Iris pigment epithelial cell (primary cell): ENCODE data around the gene LMTK2.

Experiments
- DNase-seq: peaks from one replicate; pipeline ENCODE4 v3.0.0-alpha.2; 2011; ENCODE audit warnings: low read depth

Gene LMTK2

DNA sequence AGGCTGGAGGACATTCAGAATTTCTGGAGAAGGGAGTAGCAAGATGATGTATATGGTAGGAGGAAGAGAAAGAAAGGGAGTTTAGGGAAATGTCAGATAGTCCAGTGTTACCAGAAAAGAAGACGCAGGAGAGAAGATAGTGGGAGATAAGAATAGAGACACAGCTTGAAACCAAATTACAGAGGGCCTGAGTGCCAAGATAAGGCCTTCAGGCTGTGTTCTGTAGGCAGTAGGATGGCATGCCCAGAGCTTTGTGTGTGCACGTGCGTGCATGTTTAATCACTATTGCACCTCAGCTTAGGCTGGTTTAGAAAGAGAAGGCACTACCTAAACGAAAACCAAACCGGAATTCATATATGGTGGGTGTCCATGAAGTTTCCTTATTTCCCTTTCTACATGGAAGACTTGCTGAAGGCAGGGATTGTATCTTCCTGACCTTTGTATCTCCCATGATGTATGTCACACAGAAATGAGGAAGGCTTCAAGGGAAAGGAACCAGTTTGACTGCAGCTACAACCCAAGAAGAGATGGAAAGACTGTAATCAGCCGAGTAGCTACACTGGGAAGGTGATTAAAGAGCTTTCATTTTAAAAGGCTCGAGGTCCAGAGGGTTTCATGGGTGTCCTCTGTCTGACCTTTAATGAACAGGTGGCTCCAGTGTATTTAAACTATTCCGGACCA, 68.7 kb downstream of the LMTK2 start:
- DNase-seq, result no peak

- no peak for DNase-seq
Measured at GRCh38 chr7:98177553-98177952, 70.9 kb downstream of the LMTK2 start.

DNA sequence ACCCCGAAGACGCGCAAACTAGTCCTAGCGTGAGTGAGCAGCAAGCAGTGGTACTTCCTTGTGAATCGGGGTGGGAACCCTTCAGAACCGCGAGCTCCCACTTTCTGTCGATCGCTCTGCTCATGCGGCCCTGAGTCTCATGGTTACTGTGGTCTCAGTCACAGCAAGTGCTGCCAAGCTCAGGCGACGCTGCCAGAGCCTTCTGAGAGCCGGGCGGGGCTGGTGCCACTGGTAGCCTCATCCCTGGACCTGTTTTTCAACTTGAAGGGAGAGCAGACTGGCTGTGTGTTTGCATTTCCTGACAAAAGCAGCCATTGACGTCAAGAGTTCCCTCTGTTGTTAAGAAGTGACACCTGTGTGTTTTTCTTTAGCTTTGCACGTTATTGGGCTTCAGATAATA, 71.7 kb downstream of the LMTK2 start:
- no peak for DNase-seq

GRCh38 chr7:98178762-98179490, 72.3 kb downstream of the LMTK2 start:
- no peak for DNase-seq

DNA sequence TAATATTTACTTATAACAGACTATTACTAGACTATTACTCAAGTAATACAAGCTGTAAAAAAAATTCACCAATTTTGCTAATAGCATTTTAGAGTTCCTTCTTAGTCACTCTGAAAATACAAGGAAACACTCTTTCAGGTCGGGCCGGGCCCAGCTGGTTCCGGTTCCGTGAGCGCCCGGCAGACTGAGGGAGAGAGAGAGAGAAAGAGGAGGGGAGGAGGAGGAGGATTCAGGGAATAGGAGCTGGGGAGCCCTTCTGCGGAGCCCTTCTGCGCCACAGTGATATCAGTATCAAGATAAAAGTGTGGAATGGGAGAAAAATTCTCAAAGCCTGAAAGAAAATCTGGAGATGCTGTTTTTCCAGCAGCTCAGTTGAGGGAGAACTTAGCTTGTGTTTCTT, 74.1 kb downstream of the LMTK2 start:
- no peak for DNase-seq

DNA sequence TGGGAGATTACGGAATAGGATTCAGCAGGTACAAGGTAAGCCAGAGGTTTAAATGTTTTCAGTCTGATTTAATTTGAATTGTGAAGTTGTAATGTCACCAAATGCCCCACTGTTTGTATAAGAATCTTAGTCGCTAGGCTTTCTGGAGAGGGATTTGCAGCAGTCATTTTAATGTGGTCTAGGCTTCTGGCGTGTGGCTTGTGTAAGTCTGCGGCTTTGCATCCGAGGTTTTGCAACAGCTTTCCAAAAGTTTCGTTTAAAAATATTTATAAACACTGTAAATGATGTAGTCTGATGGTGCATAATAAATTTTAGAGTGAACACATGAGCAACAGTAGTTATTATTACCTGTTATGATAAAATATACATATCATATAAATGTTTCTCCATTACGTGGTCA, 78.4 kb downstream of the LMTK2 start:
- no peak for DNase-seq

DNA sequence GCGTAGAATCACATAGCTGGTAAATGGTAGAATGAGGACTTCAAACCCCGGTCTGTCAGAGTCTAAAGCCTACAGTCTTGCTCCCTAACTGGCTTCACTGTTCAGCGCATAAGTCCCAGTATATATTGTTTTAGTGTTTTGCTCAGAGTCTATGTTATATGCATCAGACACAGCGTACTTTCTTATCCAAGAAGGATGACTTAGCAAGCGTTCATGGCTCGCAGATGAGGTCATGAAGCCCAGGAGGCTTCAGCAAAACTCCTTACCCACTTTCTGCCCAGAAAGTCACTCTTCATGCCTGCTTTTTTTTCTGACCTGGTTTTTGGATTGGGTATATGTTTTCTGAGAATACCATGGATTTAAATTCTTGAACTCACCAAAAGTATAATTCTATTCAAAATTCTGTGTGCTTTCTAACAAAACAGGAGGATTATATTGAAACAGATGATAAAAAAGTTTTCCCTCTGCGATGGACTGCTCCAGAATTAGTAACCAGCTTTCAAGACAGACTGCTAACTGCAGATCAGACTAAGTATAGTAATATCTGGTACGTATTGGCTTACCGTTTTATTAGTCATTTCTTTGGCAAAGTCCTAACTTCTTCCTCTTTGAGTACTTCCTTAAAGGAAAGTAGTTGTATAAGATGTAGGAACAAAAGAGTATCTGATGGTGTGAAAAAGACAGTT, 79.9 kb downstream of the LMTK2 start:
- DNase-seq, result peak; percentile 65

DNA sequence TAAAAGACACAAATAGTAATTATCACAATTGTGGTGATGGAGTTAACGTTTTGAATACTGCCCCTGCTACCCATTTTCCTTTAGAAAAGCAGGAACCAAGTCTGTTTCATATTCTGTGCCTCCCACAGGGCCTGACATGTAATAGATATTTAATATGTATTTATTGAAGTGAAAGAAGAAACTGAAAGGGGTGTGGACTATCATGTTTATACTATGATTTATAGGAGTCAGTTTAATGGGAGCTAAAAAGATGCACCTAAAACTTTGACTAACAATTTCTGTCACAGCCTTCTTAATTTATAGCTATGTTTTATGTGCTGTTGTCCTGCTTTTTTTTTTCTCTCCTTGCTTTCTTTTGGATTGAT, 80.5 kb downstream of the LMTK2 start:
- peak; percentile 25 for DNase-seq

DNA sequence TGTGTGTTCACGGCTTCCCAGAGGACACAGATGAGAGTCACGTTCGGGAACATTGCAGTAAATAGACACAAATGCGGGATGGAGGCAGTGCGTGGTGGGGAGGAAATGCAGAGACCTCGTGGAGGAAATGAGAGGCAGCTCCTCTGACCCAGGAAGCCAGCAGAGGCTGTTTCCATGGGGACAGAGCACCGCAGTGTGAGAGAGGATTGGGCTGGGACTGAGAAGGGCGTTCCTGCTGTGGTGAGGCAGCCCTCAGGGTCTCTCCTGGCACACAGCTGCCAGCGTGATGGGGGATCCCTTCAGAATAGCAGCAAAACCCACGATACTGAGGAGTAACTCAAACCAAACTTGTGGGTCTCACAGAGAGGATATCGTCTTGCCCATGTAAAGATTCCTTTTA, 82.9 kb downstream of the LMTK2 start:
- DNase-seq, result no peak

DNA sequence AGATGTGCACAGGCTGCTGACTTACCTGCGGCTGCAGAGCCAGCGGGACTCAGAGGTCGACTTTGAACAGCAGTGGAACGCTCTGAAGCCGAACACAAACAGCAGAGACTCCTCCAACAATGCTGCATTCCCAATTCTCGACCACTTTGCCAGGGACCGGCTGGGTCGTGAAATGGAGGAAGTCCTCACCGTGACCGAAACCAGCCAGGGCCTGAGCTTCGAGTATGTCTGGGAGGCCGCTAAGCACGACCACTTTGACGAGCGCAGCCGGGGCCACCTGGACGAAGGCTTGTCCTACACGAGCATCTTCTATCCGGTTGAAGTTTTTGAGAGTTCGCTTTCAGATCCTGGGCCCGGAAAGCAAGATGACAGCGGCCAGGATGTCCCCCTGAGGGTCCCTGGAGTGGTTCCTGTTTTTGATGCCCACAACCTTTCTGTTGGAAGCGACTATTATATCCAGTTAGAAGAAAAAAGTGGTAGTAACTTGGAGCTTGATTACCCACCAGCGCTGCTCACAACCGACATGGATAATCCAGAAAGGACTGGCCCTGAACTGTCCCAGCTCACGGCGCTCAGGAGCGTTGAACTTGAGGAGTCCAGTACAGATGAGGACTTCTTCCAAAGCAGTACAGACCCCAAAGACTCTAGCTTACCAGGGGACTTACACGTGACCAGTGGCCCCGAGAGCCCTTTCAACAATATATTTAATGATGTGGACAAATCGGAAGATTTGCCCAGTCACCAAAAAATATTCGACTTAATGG, 85.2 kb downstream of the LMTK2 start:
- DNase-seq, result no peak

- no peak for DNase-seq
Measured at GRCh38 chr7:98192781-98193457, 86.3 kb downstream of the LMTK2 start.

DNA sequence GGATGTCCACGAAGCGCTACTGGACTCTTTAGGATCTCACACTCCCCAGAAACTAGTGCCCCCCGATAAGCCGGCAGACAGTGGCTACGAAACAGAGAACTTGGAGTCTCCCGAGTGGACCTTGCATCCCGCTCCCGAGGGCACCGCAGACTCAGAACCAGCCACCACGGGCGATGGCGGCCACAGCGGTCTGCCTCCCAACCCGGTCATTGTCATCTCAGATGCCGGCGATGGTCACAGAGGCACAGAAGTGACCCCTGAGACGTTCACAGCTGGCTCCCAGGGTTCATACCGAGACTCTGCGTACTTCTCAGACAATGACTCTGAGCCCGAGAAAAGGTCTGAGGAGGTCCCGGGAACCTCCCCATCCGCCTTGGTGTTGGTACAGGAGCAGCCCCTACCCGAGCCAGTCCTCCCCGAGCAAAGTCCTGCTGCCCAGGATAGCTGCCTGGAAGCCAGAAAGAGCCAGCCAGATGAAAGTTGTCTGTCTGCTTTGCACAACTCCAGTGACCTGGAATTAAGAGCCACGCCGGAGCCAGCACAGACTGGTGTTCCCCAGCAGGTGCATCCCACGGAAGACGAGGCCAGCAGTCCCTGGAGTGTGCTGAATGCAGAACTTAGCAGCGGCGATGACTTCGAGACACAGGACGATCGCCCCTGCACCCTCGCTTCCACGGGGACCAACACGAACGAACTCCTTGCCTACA, 87.0 kb downstream of the LMTK2 start:
- no peak for DNase-seq

DNA sequence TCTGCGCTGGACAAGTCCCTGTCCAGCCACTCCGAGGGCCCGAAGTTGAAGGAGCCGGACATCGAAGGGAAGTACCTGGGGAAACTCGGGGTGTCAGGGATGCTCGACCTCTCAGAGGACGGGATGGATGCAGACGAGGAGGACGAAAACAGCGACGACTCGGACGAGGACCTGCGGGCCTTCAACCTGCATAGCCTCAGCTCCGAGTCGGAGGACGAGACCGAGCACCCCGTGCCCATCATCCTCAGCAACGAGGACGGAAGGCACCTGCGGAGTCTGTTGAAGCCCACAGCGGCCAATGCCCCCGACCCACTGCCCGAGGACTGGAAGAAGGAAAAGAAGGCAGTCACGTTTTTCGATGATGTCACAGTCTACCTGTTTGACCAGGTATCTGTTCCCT, 87.5 kb downstream of the LMTK2 start:
- no peak for DNase-seq

GRCh38 chr7:98194672-98195457, 88.2 kb downstream of the LMTK2 start:
- DNase-seq, result peak; percentile 14

DNA sequence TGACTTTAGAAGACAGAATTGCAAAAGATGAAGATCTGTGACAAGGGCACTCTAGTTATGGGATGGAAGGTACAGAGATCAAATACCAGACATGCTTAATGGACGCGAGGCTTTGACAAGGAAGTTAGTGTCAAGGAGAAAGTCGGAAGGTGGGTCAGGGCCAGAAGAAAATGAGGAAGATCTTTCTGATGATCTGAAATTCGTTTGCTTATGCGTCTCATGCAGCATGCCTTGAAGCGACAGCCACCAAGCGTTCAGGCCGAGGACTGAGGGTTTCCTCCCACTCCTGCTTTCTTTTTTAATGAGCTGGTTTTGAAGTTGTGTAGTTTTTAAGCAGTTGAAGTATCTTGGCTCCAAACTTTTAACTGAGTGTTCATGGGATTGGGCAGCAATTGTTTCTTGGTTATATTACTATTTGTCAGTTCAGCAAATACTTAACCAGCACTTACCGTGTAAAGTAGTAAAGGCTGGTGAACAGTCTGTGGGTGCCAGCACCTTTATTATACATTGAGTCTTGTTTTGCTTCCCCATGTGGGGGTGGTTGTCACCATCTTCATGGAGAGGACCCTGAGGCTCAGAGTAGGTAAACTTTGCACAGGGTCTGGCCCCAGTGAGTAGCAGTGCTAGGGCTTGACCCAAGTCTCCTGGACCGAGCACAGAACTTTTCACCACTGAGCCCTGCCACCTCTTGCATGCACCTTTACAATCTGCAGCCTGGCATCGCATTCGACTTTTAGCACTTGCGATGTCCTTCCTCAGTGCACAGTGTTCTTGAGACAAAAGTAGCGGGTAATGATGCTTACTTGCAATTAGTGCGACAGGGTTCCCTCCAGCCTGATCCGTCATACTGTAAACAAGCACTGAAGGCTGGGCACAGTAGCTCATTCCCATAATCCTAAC, 90.3 kb downstream of the LMTK2 start:
- no peak for DNase-seq

DNA sequence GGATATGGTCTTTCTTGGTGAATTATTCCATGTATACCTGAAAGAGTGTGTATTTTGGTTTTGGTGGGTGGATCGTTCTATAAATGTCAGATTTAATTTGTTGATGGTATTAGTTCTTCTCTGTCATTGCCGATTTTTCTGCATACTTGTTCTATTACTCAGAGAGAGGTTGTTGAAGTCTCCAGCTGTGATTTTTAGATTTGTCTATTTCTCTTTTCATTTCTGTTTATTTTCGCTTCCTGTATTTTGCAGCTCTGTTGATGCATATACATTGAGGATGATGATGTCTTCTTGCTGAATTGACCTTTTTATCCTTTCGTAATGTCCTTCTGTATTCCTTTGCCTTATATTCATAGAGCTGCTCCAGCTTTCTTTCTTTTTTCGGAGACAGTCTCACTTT, 92.5 kb downstream of the LMTK2 start:
- peak; percentile 37 for DNase-seq

DNA sequence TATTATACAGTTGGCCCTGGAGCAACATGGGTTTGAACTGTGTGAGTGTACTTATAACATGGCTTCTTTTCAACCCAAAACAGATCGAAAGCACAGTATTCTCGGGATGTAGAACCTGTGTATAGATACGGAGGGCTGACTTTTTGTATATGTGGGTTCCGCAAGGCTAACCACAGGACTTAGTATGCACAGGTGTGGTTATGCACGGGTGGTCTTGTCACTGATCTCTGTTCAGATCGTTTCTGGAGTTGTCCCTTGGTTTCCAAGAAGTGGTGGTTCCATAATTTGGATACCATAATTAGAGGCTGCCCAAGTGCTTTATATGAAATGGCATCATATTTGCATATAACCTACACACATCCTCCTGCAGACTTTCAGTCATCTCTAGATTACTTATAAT, 93.7 kb downstream of the LMTK2 start:
- DNase-seq, result no peak

DNA sequence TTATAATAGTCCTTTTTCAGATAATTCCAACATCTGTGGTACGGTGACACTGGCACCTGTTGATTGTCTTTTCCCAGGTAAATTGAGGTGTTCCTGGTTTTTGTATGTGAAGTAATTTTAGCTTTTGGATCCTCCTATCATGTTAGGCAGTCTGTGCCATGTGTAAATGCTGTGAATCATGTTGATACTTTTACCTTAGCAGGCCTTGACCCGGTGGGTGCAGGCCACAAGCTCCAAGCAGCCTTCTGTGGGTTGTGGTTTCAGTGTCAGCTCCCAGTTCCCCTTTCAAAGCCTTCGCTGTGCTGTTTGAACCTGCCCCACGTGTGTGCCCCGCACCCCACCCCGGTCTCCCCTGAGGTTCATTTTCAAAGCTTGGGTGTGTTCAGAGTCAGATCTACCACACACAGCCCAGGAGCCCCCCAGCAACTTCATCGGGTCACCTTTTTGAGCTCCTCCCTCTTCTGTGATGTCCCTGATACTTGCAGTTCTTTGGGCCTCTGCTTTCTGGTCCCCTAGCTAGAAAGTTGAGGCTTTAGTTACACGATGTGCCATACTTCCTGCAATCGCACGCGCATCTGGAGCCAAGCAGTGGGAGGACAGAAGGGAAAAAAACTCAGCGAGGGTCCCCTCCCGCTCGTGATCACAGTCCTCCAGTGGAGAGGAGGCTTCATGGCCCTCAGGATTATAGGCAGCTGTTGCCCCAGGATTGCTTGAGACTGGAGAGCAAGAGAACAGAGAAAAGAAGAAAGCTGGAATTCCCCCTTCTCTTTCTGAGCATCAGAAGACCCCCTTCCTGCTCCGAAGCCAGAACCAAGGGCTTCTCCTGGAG, 95.9 kb downstream of the LMTK2 start:
- DNase-seq, result no peak
